Stimulated activated CD8-positive, alpha-beta memory T cell treated with anti-CD3 and anti-CD28 coated beads, Interleukin-15, amount 100 ng/mL, for 48 hours (primary cell): ENCODE results near the gene NPBWR2.
"Not testable (repeated sequence)": the region's sequence is repeated elsewhere in the genome, so short reads cannot be mapped to it uniquely, and the experiment has no call there.

Source experiments
- DNase-seq, 2 donors: peaks; one replicate each; pipeline ENCODE4 v3.0.0-alpha.2; 2020; ENCODE audit warnings: low read depth in 2 of 2

The NPBWR2 gene

GRCh38 chr20:64143018-64143801 lies 35.8 kb upstream of the NPBWR2 start:
- DNase-seq, result no peak

- no peak for DNase-seq
Observed at GRCh38 chr20:64142590-64142989, 35.2 kb upstream of the NPBWR2 start.

- DNase-seq, result no peak
Observed at GRCh38 chr20:64140956-64141355, 33.6 kb upstream of the NPBWR2 start.

- DNase-seq, result no peak
Observed at GRCh38 chr20:64140061-64140931, 32.9 kb upstream of the NPBWR2 start.

- no peak for DNase-seq
Observed at GRCh38 chr20:64139199-64140060, 32.1 kb upstream of the NPBWR2 start.

- no peak for DNase-seq
Observed at GRCh38 chr20:64138276-64138815, 31.0 kb upstream of the NPBWR2 start.

GRCh38 chr20:64137598-64138031 lies 30.2 kb upstream of the NPBWR2 start:
- DNase-seq, result no peak

GRCh38 chr20:64136004-64136710 lies 28.8 kb upstream of the NPBWR2 start:
- no peak for DNase-seq

GRCh38 chr20:64134744-64135143 lies 27.4 kb upstream of the NPBWR2 start:
- DNase-seq, result not testable (repeated sequence)

GRCh38 chr20:64133951-64134407 lies 26.6 kb upstream of the NPBWR2 start:
- DNase-seq, result no peak

GRCh38 chr20:64131406-64131805 lies 24.0 kb upstream of the NPBWR2 start:
- no peak for DNase-seq

GRCh38 chr20:64130876-64131275 lies 23.5 kb upstream of the NPBWR2 start:
- no peak for DNase-seq

- DNase-seq, result no peak
Observed at GRCh38 chr20:64130271-64130670, 22.9 kb upstream of the NPBWR2 start.

- DNase-seq, result no peak
Observed at GRCh38 chr20:64129146-64129782, 21.9 kb upstream of the NPBWR2 start.

- DNase-seq, result not testable (repeated sequence)
Observed at GRCh38 chr20:64123517-64123916, 16.2 kb upstream of the NPBWR2 start.

GRCh38 chr20:64122927-64123326 lies 15.6 kb upstream of the NPBWR2 start:
- not testable (repeated sequence) for DNase-seq

GRCh38 chr20:64121586-64121985 lies 14.2 kb upstream of the NPBWR2 start:
- DNase-seq, result no peak

GRCh38 chr20:64119681-64120341 lies 12.4 kb upstream of the NPBWR2 start:
- no peak for DNase-seq

- DNase-seq, result no peak
Observed at GRCh38 chr20:64119301-64119680, 11.9 kb upstream of the NPBWR2 start.

GRCh38 chr20:64117432-64117777 lies 10.0 kb upstream of the NPBWR2 start:
- not testable (repeated sequence) for DNase-seq
